Gastrocnemius medialis (tissue), 4 donors: ENCODE measurements around the gene HHATL.

Source experiments
- CTCF ChIP-seq, 5 experiments: fragments of 450-650 bp in 3 of 5; fragments of 200-600 bp in 2 of 5; sonication (generic) in 2 of 5; IDR thresholded peaks in 4 of 5; conservative IDR thresholded peaks in 1 of 5; 1 replicate in 4 of 5; 2 replicates in 1 of 5; pipeline ENCODE4 v1.5.1; 2016 to 2019; ENCODE audit warnings: antibody characterized with exemption in 5 of 5, mild to moderate bottlenecking in 3 of 5, moderate library complexity in 3 of 5
- POLR2A ChIP-seq, 2 donors: fragments of 450-650 bp; IDR thresholded peaks; one replicate each; pipeline ENCODE4 v1.6.1; 2017; ENCODE audit warnings: antibody characterized with exemption in 2 of 2, mild to moderate bottlenecking in 2 of 2, moderate library complexity in 2 of 2

- no peak for TF ChIP-seq CTCF (IDR thresholded peaks at IDR 0.05 in 4 of 5, conservative IDR thresholded peaks at IDR 0.05 in 1 of 5)
- no peak for TF ChIP-seq POLR2A (IDR thresholded peaks at IDR 0.05)
Observed at GRCh38 chr3:42661593-42662022, 41.0 kb downstream of the HHATL start.
